ENCODE results near the gene ETNK2. TPM values are rescaled to one million over a fixed set of nuclear protein-coding genes. Genes with fewer than 3 reads are reported as not detected.

The ETNK2 gene
- total and polyA plus RNA-seq, 2 of the 13 experiments (the other 11 are each of a cell fraction or from before 2014, with no cell fraction given), result 15.5 to 42.8 TPM

GRCh38 chr1:204154568-204155255 lies 2.9 kb upstream of the ETNK2 start:
- CTCF ChIA-PET (ENCODE audit: low intra/inter-chr PET ratio, low total read pairs), result no interaction called here

More at GRCh38 chr1:204154568-204155255, 2.9 kb upstream of the ETNK2 start:
- no peaks in the 10 kb centered on the region for H3K79me2 ChIP-seq (ENCODE audit: insufficient read depth, low read length)
- in situ Hi-C loops (cut with HindIII; ENCODE audit: extremely low pct_ligation_motif_present, low pct_unique_long_range_greater_than_20kb) (loop anchor here (5.0 kb wide), 1 partner anchor 58 kb away; the partner anchor contains the start of gene GOLT1A), intact Hi-C loops (cut with micrococcal nuclease; ENCODE audit: unreplicated experiment) (loop anchor here (10.0 kb wide), 1 partner anchor 220 kb away; no protein-coding TSS in a partner anchor)
- H4K20me1 ChIP-seq (ENCODE audit: insufficient read depth, low read length), result no peaks in the 10 kb centered on the region
- H3K4me1 ChIP-seq (ENCODE audit: insufficient read depth, low read length), result peaks cover 40% of the 10 kb centered on the region
- no peak for ATAC-seq
- no peak overlapping the region for H2AFZ ChIP-seq (ENCODE audit: low read length)
- H3K36me3 ChIP-seq (replicated peaks in 1 of 2; ENCODE audit: control insufficient read depth in 1 of 2, insufficient read depth in 2 of 2, low read length in 2 of 2), result no peaks in the 10 kb centered on the region
- no peak overlapping the region for H3K27ac ChIP-seq (ENCODE audit: extremely low read length, insufficient read depth, low read length)
- 88% methylated on average over 7 of the region's 15 CpGs for WGBS (ENCODE audit: low lambda C conversion rate)
- H3K27me3 ChIP-seq (ENCODE audit: control insufficient read depth in 1 of 2, insufficient read depth in 2 of 2, low read length in 2 of 2), result peaks cover 2 to 8% of the 10 kb centered on the region in 2 experiments; a peak in 3 of 5 replicates
- no peak for DNase-seq (ENCODE audit: low spot score)
- POLR2A ChIA-PET, result interaction anchor here (0.5 kb wide), 1 partner anchor 37 kb away, joined by 3 read pairs; no protein-coding TSS in a partner anchor
- H3K9ac ChIP-seq (ENCODE audit: insufficient read depth, low read depth, low read length), result no peak overlapping the region
- no peaks in the 10 kb centered on the region for H3K9me3 ChIP-seq (ENCODE audit: low read length)
- TF ChIP-seq TOE1 (CRISPR knock-in tag; IDR thresholded peaks at IDR 0.05) (no peak), SRSF4 (IDR thresholded peaks at IDR 0.05; ENCODE audit: low read depth, low read length, poor library complexity, severe bottlenecking) (no peak), FUBP1 (CRISPR knock-in tag; IDR thresholded peaks at IDR 0.05; ENCODE audit: borderline replicate concordance) (no peak), SKI (IDR thresholded peaks at IDR 0.05; ENCODE audit: partially characterized antibody) (no peak), JARID2 (CRISPR knock-in tag; IDR thresholded peaks at IDR 0.05; ENCODE audit: insufficient replicate concordance) (no peak), XRCC5 (optimal IDR thresholded peaks at IDR 0.05; ENCODE audit: low read length) (no peak), ZNF235 (CRISPR knock-in tag; IDR thresholded peaks at IDR 0.05; ENCODE audit: borderline replicate concordance) (no peak), CERS6 (CRISPR knock-in tag; IDR thresholded peaks at IDR 0.05) (no peak), SNRNP70 (IDR thresholded peaks at IDR 0.05; ENCODE audit: low read depth, low read length) (no peak), ZSCAN25 (CRISPR knock-in tag; IDR thresholded peaks at IDR 0.05) (no peak), ARHGAP35 (CRISPR knock-in tag; IDR thresholded peaks at IDR 0.05; ENCODE audit: borderline replicate concordance) (no peak), RXRB (CRISPR knock-in tag; IDR thresholded peaks at IDR 0.05; ENCODE audit: borderline replicate concordance) (no peak), LBX2 (CRISPR knock-in tag; IDR thresholded peaks at IDR 0.05; ENCODE audit: borderline replicate concordance) (no peak), AKAP8 (CRISPR knock-in tag; IDR thresholded peaks at IDR 0.05) (no peak), MXI1 (IDR thresholded peaks at IDR 0.05; ENCODE audit: borderline replicate concordance, low read depth, low read length) (no peak), RBM22 (optimal IDR thresholded peaks at IDR 0.05; ENCODE audit: low read length) (no peak), EHMT2 (IDR thresholded peaks at IDR 0.05; ENCODE audit: borderline replicate concordance, low read depth, low read length) (no peak), SMARCC2 (IDR thresholded peaks at IDR 0.05) (no peak)
- H3K4me2 ChIP-seq (ENCODE audit: low read depth, low read length), result no peak overlapping the region
- FAIRE-seq, result no peak
- BruUV-seq (replicated peaks), result no TSS peak
- no peak overlapping the region for H3K4me3 ChIP-seq (replicated peaks in 1 of 3; ENCODE audit: insufficient read depth in 1 of 3, low read depth in 2 of 3, low read length in 3 of 3)
